Measurements from ENCODE around the gene CCDC200.
"Not testable (repeated sequence)": the region's sequence is repeated elsewhere in the genome, so short reads cannot be mapped to it uniquely, and the experiment has no call there.

Gene CCDC200

GRCh38 chr17:43200127-43200526 is 28.3 kb downstream of the CCDC200 start:
- DNase-seq (ENCODE audit: low spot score), result no peak
- no peak for TF ChIP-seq CTCF (IDR thresholded peaks at IDR 0.05; ENCODE audit: extremely low read depth, missing control alignments)

DNA sequence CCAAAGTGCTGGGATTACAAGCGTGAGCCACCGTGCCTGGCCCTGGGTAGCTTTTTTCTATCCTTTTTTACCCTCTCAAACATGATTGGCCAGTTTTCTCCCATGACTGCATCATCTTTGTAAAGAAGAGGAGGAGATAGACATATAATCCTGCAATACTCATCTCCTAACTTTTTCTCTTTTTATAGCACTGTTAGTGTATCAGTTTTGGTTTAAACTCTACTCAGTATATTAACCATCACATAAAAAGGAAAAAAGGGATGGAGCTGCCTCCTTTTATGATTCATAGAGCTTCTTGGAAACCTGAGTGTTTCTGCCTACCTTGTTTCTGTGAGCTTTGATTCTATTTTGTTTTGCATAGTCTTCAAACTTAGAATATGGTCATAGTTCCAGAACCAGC is 28.8 kb downstream of the CCDC200 start:
- TF ChIP-seq CTCF (IDR thresholded peaks at IDR 0.05; ENCODE audit: extremely low read depth, missing control alignments), result no peak
- DNase-seq (ENCODE audit: low spot score), result no peak

- no peak for TF ChIP-seq CTCF (IDR thresholded peaks at IDR 0.05; ENCODE audit: extremely low read depth, missing control alignments)
- DNase-seq (ENCODE audit: low spot score), result no peak
Observed at GRCh38 chr17:43193251-43193650, 35.2 kb downstream of the CCDC200 start.

- DNase-seq (ENCODE audit: low spot score), result not testable (repeated sequence)
Observed at GRCh38 chr17:43186656-43187055, 41.8 kb downstream of the CCDC200 start.

- no peak for DNase-seq (ENCODE audit: low spot score)
- TF ChIP-seq CTCF (IDR thresholded peaks at IDR 0.05; ENCODE audit: extremely low read depth, missing control alignments), result no peak
Observed at GRCh38 chr17:43183921-43184320, 44.5 kb downstream of the CCDC200 start.

DNA sequence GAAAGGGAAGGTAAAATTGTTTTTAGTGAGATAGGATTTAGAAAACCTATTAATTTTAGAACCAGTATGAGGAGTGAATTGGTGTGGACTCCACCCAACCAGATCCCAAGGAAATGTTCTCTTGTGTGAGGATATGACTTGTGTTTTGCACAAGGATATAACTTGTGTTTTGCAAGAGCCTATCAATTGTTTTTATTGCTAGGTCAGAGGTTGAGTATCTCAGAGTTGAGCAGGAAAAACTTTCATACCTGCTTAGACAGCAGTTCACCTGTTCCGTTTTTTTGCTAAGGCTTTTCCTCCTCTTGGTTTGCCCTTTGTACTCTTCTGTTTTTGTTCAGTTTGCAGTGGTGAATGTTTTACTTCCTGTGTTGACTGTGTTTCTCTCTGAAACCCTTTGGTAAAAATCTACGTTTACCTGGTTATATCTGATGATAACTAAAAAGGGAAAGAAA is 52.3 kb downstream of the CCDC200 start:
- DNase-seq (ENCODE audit: low spot score), result no peak
- TF ChIP-seq CTCF (IDR thresholded peaks at IDR 0.05; ENCODE audit: extremely low read depth, missing control alignments), result no peak

DNA sequence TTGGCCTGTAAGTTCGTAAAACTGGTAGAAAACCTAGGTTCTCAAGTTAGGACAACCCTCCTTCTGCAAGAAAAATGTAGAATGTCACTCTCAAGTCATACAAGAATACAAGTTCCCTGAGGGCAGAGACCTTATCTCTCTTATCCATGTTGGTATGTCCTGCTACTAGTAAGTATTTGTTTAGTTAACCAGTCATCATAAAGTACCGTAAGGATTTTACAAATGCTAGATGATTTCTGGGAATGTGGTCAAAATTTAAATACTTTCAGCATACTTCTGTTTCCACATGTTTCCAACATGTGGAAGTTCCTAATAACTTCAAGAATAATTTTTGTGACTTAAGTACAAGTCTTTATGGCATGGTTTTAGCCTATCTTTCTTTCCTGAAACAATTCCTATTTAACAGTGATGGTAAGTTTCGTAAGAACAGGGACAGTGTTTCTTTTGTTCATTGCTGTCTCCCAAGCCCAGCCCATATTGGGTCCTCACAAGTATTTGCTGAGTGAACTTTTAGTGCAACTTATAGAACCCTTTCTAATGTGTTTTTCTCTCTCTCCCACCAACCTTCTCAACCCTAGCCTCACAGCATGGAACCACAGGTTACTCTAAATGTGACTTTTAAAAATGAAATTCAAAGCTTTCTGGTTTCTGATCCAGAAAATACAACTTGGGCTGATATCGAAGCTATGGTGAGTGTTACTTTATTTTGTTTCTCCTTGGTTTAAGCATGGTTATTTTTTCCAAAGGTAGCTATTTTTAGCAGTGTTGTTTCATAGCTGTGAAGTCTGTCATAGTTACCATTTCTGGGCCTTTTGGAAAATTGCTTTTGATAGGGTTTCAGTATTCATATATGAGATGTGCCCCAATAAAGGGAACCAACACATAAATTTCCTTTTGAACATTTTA is 53.0 kb downstream of the CCDC200 start:
- no peak for TF ChIP-seq CTCF (IDR thresholded peaks at IDR 0.05; ENCODE audit: extremely low read depth, missing control alignments)
- no peak for DNase-seq (ENCODE audit: low spot score)
